CD14-positive monocyte (primary cell): Measurements from ENCODE around the gene H19. TPM values are rescaled to one million over a fixed set of nuclear protein-coding genes. Genes with fewer than 3 reads are reported as not detected.

Experiments used
- DNase-seq, 3 donors: peaks; one replicate each; pipeline ENCODE4 v3.0.0-alpha.2; 2011 to 2022
- H2AFZ ChIP-seq: 2 replicates; pipeline ENCODE4 v1.6.0; 2012; ENCODE audit warnings: mild to moderate bottlenecking, low read depth, low read length, inconsistent platforms; ENCODE audit not compliant: insufficient read depth, poor library complexity, severe bottlenecking
- H3K27ac ChIP-seq, 2 donors: 1 replicate in 1 of 2; 2 replicates in 1 of 2; pipeline ENCODE4 v1.5.1; 2012 to 2013; ENCODE audit warnings: low read length in 2 of 2, control low read depth in 1 of 2, inconsistent platforms in 1 of 2, low read depth in 1 of 2, mild to moderate bottlenecking in 1 of 2
- H3K27me3 ChIP-seq, 2 donors: one replicate each; pipeline versions ENCODE4 v1.6.0 to v1.6.1; 2011 to 2013; ENCODE audit warnings: low read length in 2 of 2; ENCODE audit not compliant: control insufficient read depth in 2 of 2, insufficient read depth in 2 of 2
- H3K36me3 ChIP-seq, 2 donors: replicated peaks in 1 of 2; 1 replicate in 1 of 2; 2 replicates in 1 of 2; pipeline versions ENCODE4 v1.5.1 to v1.6.1; 2012 to 2013; ENCODE audit warnings: low read length in 2 of 2, control low read depth in 1 of 2, inconsistent platforms in 1 of 2, mild to moderate bottlenecking in 1 of 2; ENCODE audit not compliant: insufficient read depth in 2 of 2, control insufficient read depth in 1 of 2
- H3K4me1 ChIP-seq, 2 donors: 1 replicate in 1 of 2; 2 replicates in 1 of 2; pipeline versions ENCODE4 v1.5.1 to v1.6.1; 2012 to 2013; ENCODE audit warnings: low read length in 2 of 2, control low read depth in 1 of 2, inconsistent platforms in 1 of 2, mild to moderate bottlenecking in 1 of 2, moderate library complexity in 1 of 2; ENCODE audit not compliant: insufficient read depth in 2 of 2, control insufficient read depth in 1 of 2
- H3K4me2 ChIP-seq: replicated peaks from 2 replicates; pipeline ENCODE3; 2012; ENCODE audit warnings: low read length, moderate library complexity, mild to moderate bottlenecking; ENCODE audit not compliant: poor library complexity, severe bottlenecking; ENCODE audit errors: extremely low read depth
- H3K4me3 ChIP-seq, 3 experiments: fragments of 200-600 bp in 1 of 3; sonication (generic) in 1 of 3; replicated peaks in 1 of 3; 1 replicate in 2 of 3; 2 replicates in 1 of 3; pipeline ENCODE4 v1.5.1; 2011 to 2013; ENCODE audit warnings: low read length in 3 of 3, mild to moderate bottlenecking in 3 of 3, control low read depth in 2 of 3, low read depth in 2 of 3, inconsistent platforms in 1 of 3, moderate library complexity in 1 of 3
- H3K79me2 ChIP-seq: 2 replicates; pipeline ENCODE4 v1.6.0; 2012; ENCODE audit warnings: mild to moderate bottlenecking, control low read depth, inconsistent platforms, low read length, moderate library complexity; ENCODE audit not compliant: insufficient read depth
- H3K9ac ChIP-seq: 2 replicates; pipeline ENCODE4 v1.6.0; 2017; ENCODE audit warnings: low read length, mild to moderate bottlenecking; ENCODE audit not compliant: insufficient read depth, poor library complexity, severe bottlenecking
- H3K9me3 ChIP-seq, 2 donors: replicated peaks in 1 of 2; 1 replicate in 1 of 2; 2 replicates in 1 of 2; pipeline versions ENCODE4 v1.5.1 to v1.6.1; 2012 to 2013; ENCODE audit warnings: low read length in 2 of 2, control low read depth in 1 of 2; ENCODE audit not compliant: control insufficient read depth in 1 of 2, insufficient read depth in 1 of 2
- H4K20me1 ChIP-seq: 2 replicates; pipeline ENCODE4 v1.6.0; 2012; ENCODE audit warnings: mild to moderate bottlenecking, low read length, control low read depth, moderate library complexity; ENCODE audit not compliant: insufficient read depth
- H3K27ac Mint-ChIP-seq, 7 donors: one replicate each; pipeline ENCODE4 v1.8.0; 2020; ENCODE audit warnings: mild to moderate bottlenecking in 7 of 7, mixed read lengths in 7 of 7, moderate library complexity in 6 of 7, inconsistent platforms in 2 of 7
- H3K27me3 Mint-ChIP-seq, 3 donors: one replicate each; pipeline ENCODE4 v1.8.0; 2021 to 2022; ENCODE audit warnings: low read depth in 3 of 3, mild to moderate bottlenecking in 3 of 3, mixed read lengths in 3 of 3, moderate library complexity in 3 of 3, inconsistent platforms in 1 of 3
- H3K36me3 Mint-ChIP-seq, 2 donors: one replicate each; pipeline ENCODE4 v1.8.0; 2020; ENCODE audit warnings: mixed read lengths in 2 of 2, inconsistent platforms in 1 of 2, mild to moderate bottlenecking in 1 of 2
- H3K4me1 Mint-ChIP-seq: one replicate; pipeline ENCODE4 v1.8.0; 2020; ENCODE audit warnings: mild to moderate bottlenecking, mixed read lengths
- H3K4me3 Mint-ChIP-seq, 2 donors: one replicate each; pipeline ENCODE4 v1.8.0; 2020; ENCODE audit warnings: mild to moderate bottlenecking in 2 of 2, mixed read lengths in 2 of 2, moderate library complexity in 1 of 2
- H3K9me3 Mint-ChIP-seq, 7 donors: one replicate each; pipeline ENCODE4 v1.8.0; 2020 to 2022; ENCODE audit warnings: mixed read lengths in 7 of 7, mild to moderate bottlenecking in 6 of 7, moderate library complexity in 6 of 7, inconsistent platforms in 2 of 7
- CTCF ChIP-seq: fragments of 200-600 bp; IDR thresholded peaks from one replicate; pipeline ENCODE4 v1.8.0; 2022; ENCODE audit warnings: antibody characterized with exemption, mild to moderate bottlenecking
- WGBS: methylation state at CpG from one replicate; pipeline ENCODE4 v1.1.5; 2013; ENCODE audit warnings: missing lambda C conversion rate; ENCODE audit not compliant: insufficient coverage; 5-methylcytosine and 5-hydroxymethylcytosine counted together
- intact Hi-C, 2 donors: fragments of 100-400 bp; cut with micrococcal nuclease; formaldehyde crosslinking; loops; one replicate each; pipeline versions ENCODE4 v1.15.0 to v1.15.1; 2023
- polyA plus RNA-seq, 3 donors: library from polyadenylated mRNA; depleted of rRNA in 1 of 3; unstranded in 2 of 3; stranded (reverse) in 1 of 3; fragments of 300-500 nt in 2 of 3; fragments of >200 nt in 1 of 3; fragmentation: Illumina TruSeq in 2 of 3; gene quantifications; 1 replicate in 2 of 3; 2 replicates in 1 of 3; pipeline ENCODE4 v1.2.3, GENCODE V29; 2012 to 2021

The H19 gene
- polyA plus RNA-seq, 3 donors: 0.47 TPM; not detected in 2

DNA sequence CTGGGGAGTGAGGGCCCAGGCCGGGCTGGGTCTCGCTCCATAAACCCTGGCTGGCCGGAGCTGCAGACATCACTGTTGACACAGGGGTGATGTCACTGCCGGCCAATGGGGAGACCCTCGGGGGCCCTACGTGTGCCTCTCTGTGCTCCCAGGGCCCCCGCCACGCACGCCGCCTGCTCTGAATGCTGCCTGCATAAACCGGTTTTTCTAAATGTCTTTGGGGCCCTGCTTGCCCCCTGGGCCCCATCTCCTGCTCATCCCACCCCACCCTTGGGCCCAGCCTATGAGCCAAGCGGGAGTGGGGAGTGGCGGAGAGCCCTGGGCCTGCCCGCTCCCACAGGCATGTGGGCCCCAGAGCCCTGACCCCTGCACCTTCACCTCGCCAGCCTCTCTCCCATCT is 7.7 kb downstream of the H19 start:
- Mint-ChIP-seq H3K36me3 (no peaks in the 10 kb centered on the region), H3K4me1 (no peaks in the 10 kb centered on the region), H3K9me3 (no peaks in the 10 kb centered on the region), H3K27me3 (peaks cover 0 to 2% (median 1%) of the 10 kb centered on the region in 3 donors), H3K4me3 (no peak overlapping the region), H3K27ac (no peak overlapping the region)
- no peaks in the 10 kb centered on the region for H3K36me3 ChIP-seq
- intact Hi-C loops: no loop called here
- H3K4me2 ChIP-seq: no peak overlapping the region
- no peak overlapping the region for H3K4me3 ChIP-seq
- H2AFZ ChIP-seq: no peak overlapping the region
- TF ChIP-seq CTCF: no peak
- H3K27ac ChIP-seq: no peak overlapping the region
- no peak for DNase-seq
- no peaks in the 10 kb centered on the region for H3K9me3 ChIP-seq
- no peaks in the 10 kb centered on the region for H3K79me2 ChIP-seq
- no CpG with 5 or more reads among the region's 15 CpGs for WGBS
- H3K4me1 ChIP-seq: no peaks in the 10 kb centered on the region
- H3K27me3 ChIP-seq: no peaks in the 10 kb centered on the region
- no peak overlapping the region for H3K9ac ChIP-seq
- H4K20me1 ChIP-seq: no peaks in the 10 kb centered on the region

DNA sequence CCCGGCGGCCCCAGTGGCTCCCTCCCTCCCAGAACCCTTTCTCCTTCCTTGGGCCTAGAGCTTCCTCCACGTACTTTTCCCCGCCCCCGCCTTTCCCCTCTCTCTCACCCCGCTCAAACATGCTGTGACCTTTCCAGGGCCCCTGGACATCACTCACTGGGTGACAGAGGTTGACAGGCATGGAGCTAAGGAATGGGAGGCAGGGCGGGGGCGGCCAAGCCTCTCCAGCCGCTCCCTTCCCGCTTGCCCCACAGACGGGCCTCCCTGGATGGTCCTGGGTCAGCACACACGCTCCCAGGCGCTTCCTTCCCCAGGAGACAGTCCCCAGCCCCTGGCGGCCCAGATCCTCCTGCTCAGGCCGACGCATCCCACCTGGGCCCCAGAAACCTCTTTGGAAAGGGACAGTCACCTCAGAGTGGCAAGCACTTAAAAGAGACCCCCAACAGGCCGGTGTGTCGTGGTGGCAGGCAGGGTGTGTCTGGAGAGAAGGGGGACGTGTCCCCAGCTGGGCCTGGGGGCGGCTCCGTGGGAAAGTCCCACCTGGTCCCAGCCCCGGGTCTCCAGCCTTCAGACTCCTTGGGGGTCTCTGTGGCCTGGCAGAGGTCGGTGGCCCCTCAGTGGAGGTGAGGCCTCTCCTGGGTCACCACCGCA is 8.8 kb downstream of the H19 start:
- Mint-ChIP-seq H3K36me3 (no peaks in the 10 kb centered on the region), H3K27me3 (peaks cover 0 to 2% (median 1%) of the 10 kb centered on the region in 3 donors), H3K4me1 (no peaks in the 10 kb centered on the region), H3K9me3 (no peaks in the 10 kb centered on the region), H3K4me3 (no peak overlapping the region), H3K27ac (no peak overlapping the region)
- no peak for TF ChIP-seq CTCF
- H3K27ac ChIP-seq: no peak overlapping the region
- no peak overlapping the region for H3K4me2 ChIP-seq
- intact Hi-C loops: no loop called here
- H3K9me3 ChIP-seq: no peaks in the 10 kb centered on the region
- H3K27me3 ChIP-seq: no peaks in the 10 kb centered on the region
- DNase-seq: no peak
- no peaks in the 10 kb centered on the region for H3K4me1 ChIP-seq
- no peaks in the 10 kb centered on the region for H4K20me1 ChIP-seq
- no peak overlapping the region for H3K4me3 ChIP-seq
- no peak overlapping the region for H3K9ac ChIP-seq
- H3K36me3 ChIP-seq: no peaks in the 10 kb centered on the region
- no peak overlapping the region for H2AFZ ChIP-seq
- no CpG with 5 or more reads among the region's 24 CpGs for WGBS
- no peaks in the 10 kb centered on the region for H3K79me2 ChIP-seq
